IgD-negative memory B cell (primary cell): ENCODE data around the gene MYRFL. TPM values are rescaled to one million over a fixed set of nuclear protein-coding genes. Genes with fewer than 3 reads are reported as not detected.
A peak's percentile ranks its signal among the peaks of the same experiment; 100 is the strongest.
"Not testable (repeated sequence)": the region's sequence is repeated elsewhere in the genome, so short reads cannot be mapped to it uniquely, and the experiment has no call there.

Experiments used
- H3K27ac Mint-ChIP-seq, 3 donors: one replicate each; pipeline ENCODE4 v1.8.0; 2020 to 2022; ENCODE audit warnings: mild to moderate bottlenecking in 3 of 3, mixed read lengths in 3 of 3, moderate library complexity in 1 of 3
- H3K27me3 Mint-ChIP-seq: one replicate; pipeline ENCODE4 v1.8.0; 2021; ENCODE audit warnings: mixed read lengths
- H3K36me3 Mint-ChIP-seq: one replicate; pipeline ENCODE4 v1.8.0; 2020; ENCODE audit warnings: mild to moderate bottlenecking, mixed read lengths
- H3K4me1 Mint-ChIP-seq, 3 donors: one replicate each; pipeline ENCODE4 v1.8.0; 2020 to 2022; ENCODE audit warnings: mixed read lengths in 3 of 3, mild to moderate bottlenecking in 1 of 3
- H3K4me3 Mint-ChIP-seq, 4 donors: one replicate each; pipeline ENCODE4 v1.8.0; 2020 to 2022; ENCODE audit warnings: mild to moderate bottlenecking in 4 of 4, mixed read lengths in 4 of 4, moderate library complexity in 3 of 4
- H3K9me3 Mint-ChIP-seq, 3 donors: one replicate each; pipeline ENCODE4 v1.8.0; 2020 to 2021; ENCODE audit warnings: mixed read lengths in 3 of 3, mild to moderate bottlenecking in 1 of 3
- polyA plus RNA-seq: library from polyadenylated mRNA; unstranded; fragments of 300-500 nt; fragmentation: Illumina TruSeq; gene quantifications from one replicate; pipeline ENCODE4 v1.2.3, GENCODE V29; 2021

The MYRFL gene
- polyA plus RNA-seq: not detected

GRCh38 chr12:69824966-69825560 is at the start of gene MYRFL:
TSS of gene MYRFL (plus strand) at chr12:69825227. CDS start at chr12:69825518, 291 bp downstream.
- no peaks in the 10 kb centered on the region for H3K9me3 Mint-ChIP-seq
- peaks cover 3% of the 10 kb centered on the region for H3K36me3 Mint-ChIP-seq
- no peak within 1 kb of the TSS for H3K27ac Mint-ChIP-seq
- H3K4me1 Mint-ChIP-seq: no peaks in the 10 kb centered on the region
- peaks cover 2% of the 10 kb centered on the region for H3K27me3 Mint-ChIP-seq
- H3K4me3 Mint-ChIP-seq: no peak within 1 kb of the TSS

DNA sequence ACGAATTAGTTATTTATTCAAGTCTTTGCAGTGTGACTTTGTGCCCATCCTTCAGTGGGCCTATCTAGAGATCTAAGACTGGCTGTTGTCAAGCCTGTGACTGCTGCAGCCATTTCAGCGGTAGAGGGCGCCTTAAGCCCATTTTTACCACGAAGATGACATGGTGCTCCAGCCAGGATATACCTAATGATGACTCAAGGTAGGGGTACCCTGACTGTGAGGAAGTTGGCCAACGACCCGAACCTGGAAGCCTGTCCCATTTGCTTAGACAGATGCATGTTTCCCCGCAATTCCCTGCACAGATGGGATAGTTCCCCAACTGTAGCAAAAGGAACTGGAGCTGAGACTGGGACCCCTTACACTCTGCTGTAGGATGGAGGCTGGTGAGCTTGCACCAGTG is 45.1 kb upstream of the MYRFL start:
- H3K4me3 Mint-ChIP-seq: no peak overlapping the region
- peaks cover 21% of the 10 kb centered on the region for H3K36me3 Mint-ChIP-seq

GRCh38 chr12:69783365-69783764 is 41.7 kb upstream of the MYRFL start:
- Mint-ChIP-seq H3K4me3 (no peak overlapping the region), H3K36me3 (peaks cover 32% of the 10 kb centered on the region), H3K27ac (no peak overlapping the region)

More for the DNA sequence above, 45.1 kb upstream of the MYRFL start:
- Mint-ChIP-seq H3K27ac (no peak overlapping the region), H3K27me3 (no peaks in the 10 kb centered on the region), H3K4me1 (peaks cover 0 to 3% (median 3%) of the 10 kb centered on the region in 3 donors), H3K9me3 (peaks cover 0 to 9% (median 0%) of the 10 kb centered on the region in 3 donors)

DNA sequence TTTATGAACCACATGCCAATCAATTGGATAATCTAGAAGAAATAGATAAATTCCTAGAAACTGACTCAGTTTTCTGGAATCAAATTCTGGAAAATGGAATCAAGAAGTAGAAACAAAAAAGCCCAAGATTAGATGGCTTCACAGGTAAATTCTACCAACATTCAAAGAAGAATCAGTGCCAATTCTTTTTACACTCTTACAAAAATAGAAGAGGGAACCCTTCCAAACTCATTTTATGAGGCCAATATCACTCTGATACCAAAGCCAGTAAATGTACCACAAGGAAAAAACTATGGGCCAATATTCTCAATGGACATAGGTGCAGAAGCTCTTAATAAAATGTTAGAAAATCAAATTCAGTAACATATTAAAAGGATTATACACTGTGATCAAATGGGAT is 35.7 kb upstream of the MYRFL start:
- no peak overlapping the region for H3K4me3 Mint-ChIP-seq
- H3K27me3 Mint-ChIP-seq: no peaks in the 10 kb centered on the region
- H3K36me3 Mint-ChIP-seq: peaks cover 28% of the 10 kb centered on the region
- no peak overlapping the region for H3K27ac Mint-ChIP-seq
- H3K9me3 Mint-ChIP-seq: peaks cover 4 to 21% (median 12%) of the 10 kb centered on the region in 3 donors
- no peaks in the 10 kb centered on the region for H3K4me1 Mint-ChIP-seq

More at GRCh38 chr12:69783365-69783764, 41.7 kb upstream of the MYRFL start:
- Mint-ChIP-seq H3K27me3 (no peaks in the 10 kb centered on the region), H3K4me1 (peaks cover 0 to 3% (median 3%) of the 10 kb centered on the region in 3 donors), H3K9me3 (peaks cover 0 to 9% (median 0%) of the 10 kb centered on the region in 3 donors)

DNA sequence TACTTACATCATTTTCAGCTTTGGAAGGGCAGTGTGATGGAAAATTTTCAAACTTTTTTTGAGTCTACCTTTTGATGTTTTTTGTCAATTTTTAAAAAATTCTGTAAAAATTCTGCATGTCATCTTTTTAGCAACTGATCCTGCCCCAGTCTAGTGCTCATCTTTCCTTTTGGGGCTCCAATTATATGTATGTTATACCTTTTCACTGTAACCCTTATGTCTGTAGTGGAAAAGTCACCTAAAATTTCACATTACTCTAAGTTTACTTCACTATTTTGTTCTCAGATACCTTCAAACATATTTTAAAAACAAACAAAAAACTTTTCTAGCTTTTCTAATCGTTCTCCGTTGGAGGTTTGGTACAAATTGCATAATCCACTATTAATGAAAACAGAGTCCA is 32.5 kb upstream of the MYRFL start:
- Mint-ChIP-seq H3K27ac (no peak overlapping the region), H3K27me3 (no peaks in the 10 kb centered on the region), H3K4me3 (no peak overlapping the region), H3K9me3 (peaks cover 6 to 25% (median 12%) of the 10 kb centered on the region in 3 donors), H3K36me3 (peaks cover 29% of the 10 kb centered on the region), H3K4me1 (no peaks in the 10 kb centered on the region)

GRCh38 chr12:69807101-69807897 is 17.7 kb upstream of the MYRFL start:
- not testable (repeated sequence) for H3K4me1 Mint-ChIP-seq, H3K27me3 Mint-ChIP-seq, H3K4me3 Mint-ChIP-seq, H3K27ac Mint-ChIP-seq, H3K9me3 Mint-ChIP-seq
- peaks cover 19% of the 10 kb centered on the region for H3K36me3 Mint-ChIP-seq

GRCh38 chr12:69810870-69811498 is 14.0 kb upstream of the MYRFL start:
- H3K36me3 Mint-ChIP-seq: peaks cover 21% of the 10 kb centered on the region
- H3K27ac Mint-ChIP-seq: no peak overlapping the region
- H3K4me3 Mint-ChIP-seq: no peak overlapping the region
- H3K9me3 Mint-ChIP-seq: peaks cover 4 to 10% (median 6%) of the 10 kb centered on the region in 3 donors
- H3K4me1 Mint-ChIP-seq: peaks cover 0 to 2% (median 0%) of the 10 kb centered on the region in 3 donors
- H3K27me3 Mint-ChIP-seq: no peaks in the 10 kb centered on the region

DNA sequence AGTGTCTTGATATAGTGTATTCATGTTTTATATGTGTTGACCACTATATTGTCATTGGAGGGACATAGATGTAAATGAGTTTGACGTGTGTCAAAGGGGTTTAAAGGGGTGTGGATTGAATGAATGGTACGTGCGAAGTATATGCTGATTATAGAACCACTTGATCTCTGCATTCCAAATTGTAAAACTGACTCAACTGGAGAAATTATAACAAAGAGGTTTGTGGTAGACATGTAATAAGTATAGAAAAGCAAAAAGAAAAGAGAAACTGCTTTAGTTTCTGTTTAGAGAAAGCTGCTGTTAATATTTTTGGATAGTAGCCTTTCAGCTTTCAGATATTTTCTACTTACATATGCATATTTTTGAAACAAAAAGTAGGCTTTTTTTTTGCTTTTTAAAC is 8.9 kb upstream of the MYRFL start:
- H3K9me3 Mint-ChIP-seq: no peaks in the 10 kb centered on the region
- H3K4me3 Mint-ChIP-seq: no peak overlapping the region
- H3K4me1 Mint-ChIP-seq: no peaks in the 10 kb centered on the region
- H3K36me3 Mint-ChIP-seq: peaks cover 12% of the 10 kb centered on the region
- no peaks in the 10 kb centered on the region for H3K27me3 Mint-ChIP-seq
- H3K27ac Mint-ChIP-seq: no peak overlapping the region

GRCh38 chr12:69821032-69821455 is 4.0 kb upstream of the MYRFL start:
- peaks cover 1% of the 10 kb centered on the region for H3K27me3 Mint-ChIP-seq
- peaks cover 5% of the 10 kb centered on the region for H3K36me3 Mint-ChIP-seq
- no peaks in the 10 kb centered on the region for H3K4me1 Mint-ChIP-seq
- no peaks in the 10 kb centered on the region for H3K9me3 Mint-ChIP-seq
- no peak overlapping the region for H3K27ac Mint-ChIP-seq
- no peak overlapping the region for H3K4me3 Mint-ChIP-seq

- Mint-ChIP-seq H3K9me3 (no peaks in the 10 kb centered on the region), H3K27me3 (peaks cover 2% of the 10 kb centered on the region), H3K4me3 (no peak overlapping the region), H3K4me1 (no peaks in the 10 kb centered on the region), H3K27ac (no peak overlapping the region), H3K36me3 (peaks cover 2% of the 10 kb centered on the region)
Observed at GRCh38 chr12:69821456-69822159, 3.4 kb upstream of the MYRFL start.

DNA sequence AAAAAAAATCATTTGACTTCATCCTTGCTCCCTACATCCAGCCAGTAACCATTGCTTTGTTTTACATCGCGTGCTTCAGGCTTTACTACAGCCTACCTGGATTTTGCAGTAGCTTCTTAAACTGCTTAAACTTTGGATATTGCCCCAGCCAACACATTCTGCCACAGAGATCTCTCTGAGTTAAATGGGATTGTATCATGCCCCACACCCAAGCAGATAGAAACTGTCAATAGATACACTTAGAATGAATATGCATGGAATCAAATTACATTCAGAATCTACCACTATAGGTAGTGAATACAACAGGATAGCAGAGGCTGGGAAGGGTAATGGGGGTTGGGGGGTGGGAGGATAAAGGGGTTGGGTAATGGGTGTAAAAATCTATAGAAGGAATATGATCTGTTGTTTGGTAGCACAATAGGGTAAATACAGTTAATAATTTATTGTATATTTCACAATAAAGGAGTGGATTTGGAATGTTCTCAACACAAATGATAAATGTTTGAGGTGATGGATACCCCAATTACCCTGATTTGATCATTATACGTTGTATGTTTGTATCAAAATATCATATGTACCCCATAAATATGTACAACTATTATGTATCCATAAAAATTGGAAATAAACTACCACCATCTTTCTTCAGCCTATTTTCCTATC is 2.7 kb upstream of the MYRFL start:
- Mint-ChIP-seq H3K27me3 (peaks cover 2% of the 10 kb centered on the region), H3K4me3 (peak overlapping the region in 1 of 4 donors; percentile 64), H3K27ac (no peak overlapping the region), H3K9me3 (no peaks in the 10 kb centered on the region), H3K36me3 (peaks cover 3% of the 10 kb centered on the region), H3K4me1 (no peaks in the 10 kb centered on the region)

DNA sequence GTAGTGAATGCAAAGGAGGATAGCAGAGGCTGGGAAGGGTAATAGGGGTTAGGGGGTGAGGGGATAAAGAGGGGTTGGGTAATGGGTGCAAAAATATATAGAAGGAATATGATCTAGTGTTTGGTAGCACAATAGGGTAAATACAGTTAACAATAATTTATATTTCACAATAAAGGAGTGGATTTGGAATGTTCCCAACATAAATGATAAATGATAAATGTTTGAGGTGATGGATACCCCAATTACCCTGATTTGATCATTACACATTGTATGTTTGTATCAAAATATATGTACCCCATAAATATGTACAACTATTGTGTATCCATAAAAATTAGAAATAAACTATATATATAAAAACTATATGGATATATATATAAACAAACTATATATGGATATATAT is 999 bp upstream of the MYRFL start:
- no peak overlapping the region for H3K27ac Mint-ChIP-seq
- peaks cover 2% of the 10 kb centered on the region for H3K27me3 Mint-ChIP-seq
- H3K4me1 Mint-ChIP-seq: no peaks in the 10 kb centered on the region
- no peaks in the 10 kb centered on the region for H3K9me3 Mint-ChIP-seq
- peaks cover 3% of the 10 kb centered on the region for H3K36me3 Mint-ChIP-seq
- H3K4me3 Mint-ChIP-seq: no peak overlapping the region

GRCh38 chr12:69828897-69829296 is 3.9 kb downstream of the MYRFL start:
- no peaks in the 10 kb centered on the region for H3K4me1 Mint-ChIP-seq
- H3K4me3 Mint-ChIP-seq: no peak overlapping the region

GRCh38 chr12:69833696-69834095 is 8.7 kb downstream of the MYRFL start:
- Mint-ChIP-seq H3K27me3 (peaks cover 1% of the 10 kb centered on the region), H3K27ac (no peak overlapping the region), H3K9me3 (no peaks in the 10 kb centered on the region), H3K4me1 (no peaks in the 10 kb centered on the region), H3K4me3 (no peak overlapping the region), H3K36me3 (no peaks in the 10 kb centered on the region)

More at GRCh38 chr12:69828897-69829296, 3.9 kb downstream of the MYRFL start:
- Mint-ChIP-seq H3K9me3 (no peaks in the 10 kb centered on the region), H3K36me3 (peaks cover 3% of the 10 kb centered on the region), H3K27ac (no peak overlapping the region), H3K27me3 (peaks cover 2% of the 10 kb centered on the region)
